Activated naive CD4-positive, alpha-beta T cell treated with anti-CD3 and anti-CD28 coated beads for 36 hours (primary cell): ENCODE results near the gene PRCD. TPM values are rescaled to one million over a fixed set of nuclear protein-coding genes. Genes with fewer than 3 reads are reported as not detected.

Experiments
- CTCF ChIA-PET: fragments of 350-600 bp; sonication (Branson Sonifier 250); formaldehyde crosslinking; loops from one replicate; lab custom pipeline; 2021; ENCODE audit warnings: antibody characterized with exemption; lab: Charles Lee
- DNase-seq: peaks from one replicate; pipeline ENCODE4 v3.0.0-alpha.2; 2020
- H3K27ac Mint-ChIP-seq: one replicate; pipeline ENCODE4 v1.8.0; 2021; ENCODE audit warnings: mild to moderate bottlenecking, mixed read lengths
- H3K27me3 Mint-ChIP-seq: one replicate; pipeline ENCODE4 v1.8.0; 2021; ENCODE audit warnings: low read depth, mixed read lengths
- H3K36me3 Mint-ChIP-seq: one replicate; pipeline ENCODE4 v1.8.0; 2021; ENCODE audit warnings: low read depth, mixed read lengths
- H3K4me1 Mint-ChIP-seq: one replicate; pipeline ENCODE4 v1.8.0; 2021; ENCODE audit warnings: low read depth, mixed read lengths
- H3K4me3 Mint-ChIP-seq: one replicate; pipeline ENCODE4 v1.8.0; 2021; ENCODE audit warnings: mild to moderate bottlenecking, moderate library complexity, mixed read lengths
- H3K9me3 Mint-ChIP-seq: one replicate; pipeline ENCODE4 v1.8.0; 2021; ENCODE audit warnings: mixed read lengths
- intact Hi-C: fragments of 100-400 bp; cut with micrococcal nuclease; formaldehyde crosslinking; loops from one replicate; pipeline ENCODE4 v1.15.1; 2023
- total RNA-seq, 2 experiments: library from RNA; stranded (reverse); gene quantifications; one replicate each; pipeline ENCODE4 v1.2.3, GENCODE V29; 2021

The PRCD gene
- total RNA-seq, result not detected

DNA sequence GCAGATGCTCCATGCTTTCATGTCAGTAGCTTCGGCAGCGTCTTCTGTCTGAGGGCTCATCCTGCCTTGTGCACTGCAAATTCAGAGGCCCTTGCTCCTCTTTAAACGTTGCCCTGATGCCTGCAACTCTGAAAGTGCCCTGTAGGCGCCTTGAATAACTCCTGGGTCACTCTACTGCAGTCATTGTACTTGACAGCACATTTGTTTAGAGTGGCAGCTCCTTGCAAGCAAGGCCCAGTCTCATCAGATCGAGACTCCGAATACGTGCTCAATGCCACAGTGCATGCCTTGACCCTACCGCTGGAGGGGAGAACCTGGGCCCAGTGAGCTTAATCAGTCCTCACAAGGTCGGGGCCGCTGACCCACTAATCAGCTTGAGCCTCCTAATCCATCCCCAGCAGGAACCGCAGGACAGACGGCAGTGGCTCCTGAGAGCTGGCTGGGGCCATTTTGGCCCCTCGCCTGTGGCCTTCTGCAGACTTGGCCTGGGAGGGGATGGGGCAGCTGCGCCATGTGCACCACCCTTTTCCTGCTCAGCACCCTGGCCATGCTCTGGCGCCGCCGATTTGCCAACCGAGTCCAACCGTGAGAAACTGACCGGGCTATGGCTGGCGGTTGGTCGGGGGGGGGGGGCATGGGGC lies at the start of gene PRCD:
Gene PRCD (plus strand): TSS at position 414 of the 641 bp plus-strand sequence. CDS start 98 bp downstream, at position 512.
- Mint-ChIP-seq H3K4me3 (no peak within 1 kb of the TSS), H3K9me3 (no peaks in the 10 kb centered on the region), H3K27me3 (peaks cover 29% of the 10 kb centered on the region), H3K4me1 (no peaks in the 10 kb centered on the region), H3K36me3 (no peaks in the 10 kb centered on the region), H3K27ac (no peak within 1 kb of the TSS)
- DNase-seq, result no peak
- intact Hi-C loops, result no loop called here
- CTCF ChIA-PET, result interaction anchor here (0.6 to 1.4 kb wide), 3 partner anchors 11 to 18 kb away, joined by 3 to 9 read pairs (median 5); no protein-coding TSS in a partner anchor

GRCh38 chr17:76490112-76490710 lies 49.6 kb upstream of the PRCD start:
- H3K27ac Mint-ChIP-seq, result no peak overlapping the region
- intact Hi-C loops, result no loop called here
- H3K9me3 Mint-ChIP-seq, result no peaks in the 10 kb centered on the region
- peaks cover 28% of the 10 kb centered on the region for H3K4me1 Mint-ChIP-seq
- no peak overlapping the region for H3K4me3 Mint-ChIP-seq
- no peak for DNase-seq
- CTCF ChIA-PET, result interaction anchor here (0.5 to 2.3 kb wide), 5 partner anchors 9 to 93 kb away, joined by 3 to 6 read pairs (median 4); no protein-coding TSS in a partner anchor
- peaks cover 3% of the 10 kb centered on the region for H3K36me3 Mint-ChIP-seq
- no peaks in the 10 kb centered on the region for H3K27me3 Mint-ChIP-seq

DNA sequence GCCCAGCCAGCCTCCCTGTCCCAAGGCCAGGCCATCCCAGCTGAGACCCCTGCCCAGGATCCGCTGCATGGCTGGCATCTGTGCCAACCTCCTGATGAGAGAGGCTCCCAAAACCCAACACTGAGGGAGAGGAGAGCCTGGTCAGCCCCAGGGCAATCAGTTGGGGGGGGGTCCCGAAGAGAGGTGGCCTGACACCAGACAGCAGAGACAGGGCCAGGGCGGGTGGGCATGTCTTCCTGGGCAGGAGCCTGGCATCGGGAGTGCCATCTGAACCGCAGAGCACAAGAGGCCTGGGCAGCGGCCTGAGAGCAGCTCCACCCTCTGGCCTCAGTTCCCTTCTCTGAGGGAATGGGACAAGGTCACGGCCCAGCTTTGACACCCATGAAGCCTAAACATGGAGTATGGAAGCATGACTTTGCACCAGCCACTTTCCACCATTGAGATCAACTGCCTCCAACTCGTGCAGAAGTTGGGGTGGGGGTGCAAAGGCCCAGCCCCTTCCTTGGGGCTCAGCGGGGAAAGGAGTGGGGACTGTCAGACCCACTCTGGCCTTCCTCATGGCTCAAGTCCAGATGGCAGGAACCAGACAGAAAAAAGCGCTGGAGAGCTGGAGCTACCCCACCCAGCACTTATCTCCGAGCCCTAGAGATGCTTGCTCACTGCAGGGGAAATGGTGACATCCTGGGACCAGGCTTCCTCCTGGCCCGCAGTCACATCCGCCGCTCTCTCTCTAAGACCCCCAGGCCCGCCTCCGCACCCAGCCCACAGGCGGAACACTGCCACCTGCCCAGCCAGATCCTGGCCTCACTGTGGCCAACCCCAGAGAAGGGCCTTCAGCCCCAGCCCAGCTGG lies 48.3 kb upstream of the PRCD start:
- Mint-ChIP-seq H3K4me3 (no peak overlapping the region), H3K27ac (no peak overlapping the region), H3K4me1 (peaks cover 30% of the 10 kb centered on the region), H3K9me3 (no peaks in the 10 kb centered on the region), H3K36me3 (peaks cover 3% of the 10 kb centered on the region), H3K27me3 (no peaks in the 10 kb centered on the region)
- peak; percentile 15 for DNase-seq
- CTCF ChIA-PET, result interaction anchor here (0.7 to 2.3 kb wide), 6 partner anchors 11 to 94 kb away, joined by 4 to 6 read pairs (median 4); partner anchors contain the start of gene AANAT
- intact Hi-C loops, result no loop called here

GRCh38 chr17:76492123-76492988 lies 47.5 kb upstream of the PRCD start:
- no peaks in the 10 kb centered on the region for H3K27me3 Mint-ChIP-seq
- peaks cover 31% of the 10 kb centered on the region for H3K4me1 Mint-ChIP-seq
- intact Hi-C loops, result no loop called here
- H3K27ac Mint-ChIP-seq, result peak overlapping the region; percentile 77
- CTCF ChIA-PET, result interaction anchor here (0.7 to 2.3 kb wide), 9 partner anchors 10 to 132 kb away, joined by 3 to 11 read pairs (median 5); partner anchors contain the start of genes AANAT and RHBDF2
- H3K4me3 Mint-ChIP-seq, result peak overlapping the region; percentile 58
- DNase-seq, result peak; percentile 56
- peaks cover 3% of the 10 kb centered on the region for H3K36me3 Mint-ChIP-seq
- no peaks in the 10 kb centered on the region for H3K9me3 Mint-ChIP-seq

GRCh38 chr17:76492989-76493501 lies 46.8 kb upstream of the PRCD start:
- peak overlapping the region; percentile 77 for H3K27ac Mint-ChIP-seq
- peaks cover 31% of the 10 kb centered on the region for H3K4me1 Mint-ChIP-seq
- intact Hi-C loops, result loop anchor here (1.0 kb wide), 1 partner anchor 8 kb away; the partner anchor contains the start of gene RHBDF2
- peak overlapping the region; percentile 58 for H3K4me3 Mint-ChIP-seq
- DNase-seq, result peak; percentile 83
- H3K36me3 Mint-ChIP-seq, result no peaks in the 10 kb centered on the region
- H3K27me3 Mint-ChIP-seq, result no peaks in the 10 kb centered on the region
- CTCF ChIA-PET, result interaction anchor here (0.9 to 2.1 kb wide), 8 partner anchors 9 to 131 kb away, joined by 3 to 11 read pairs (median 5); partner anchors contain the start of genes AANAT and RHBDF2
- H3K9me3 Mint-ChIP-seq, result no peaks in the 10 kb centered on the region

- H3K36me3 Mint-ChIP-seq, result no peaks in the 10 kb centered on the region
- H3K9me3 Mint-ChIP-seq, result no peaks in the 10 kb centered on the region
- H3K4me3 Mint-ChIP-seq, result peak overlapping the region; percentile 58
- H3K27me3 Mint-ChIP-seq, result no peaks in the 10 kb centered on the region
- intact Hi-C loops, result loop anchor here (1.0 kb wide), 1 partner anchor 8 kb away; the partner anchor contains the start of gene RHBDF2
- peak overlapping the region; percentile 77 for H3K27ac Mint-ChIP-seq
- H3K4me1 Mint-ChIP-seq, result peaks cover 34% of the 10 kb centered on the region
- DNase-seq, result peak; percentile 40
- CTCF ChIA-PET, result interaction anchor here (1.2 to 2.1 kb wide), 7 partner anchors 8 to 131 kb away, joined by 3 to 11 read pairs (median 5); partner anchors contain the start of genes AANAT and RHBDF2
Observed at GRCh38 chr17:76493505-76494167, 46.2 kb upstream of the PRCD start.

- Mint-ChIP-seq H3K4me3 (no peak overlapping the region), H3K36me3 (no peaks in the 10 kb centered on the region), H3K4me1 (peaks cover 52% of the 10 kb centered on the region), H3K27me3 (no peaks in the 10 kb centered on the region), H3K27ac (no peak overlapping the region), H3K9me3 (no peaks in the 10 kb centered on the region)
- DNase-seq, result no peak
- intact Hi-C loops, result no loop called here
- CTCF ChIA-PET, result interaction anchor here (1.1 kb wide), 1 partner anchor 29 kb away, joined by 8 read pairs; the partner anchor contains the start of gene AANAT
Observed at GRCh38 chr17:76495663-76496400, 44.0 kb upstream of the PRCD start.

DNA sequence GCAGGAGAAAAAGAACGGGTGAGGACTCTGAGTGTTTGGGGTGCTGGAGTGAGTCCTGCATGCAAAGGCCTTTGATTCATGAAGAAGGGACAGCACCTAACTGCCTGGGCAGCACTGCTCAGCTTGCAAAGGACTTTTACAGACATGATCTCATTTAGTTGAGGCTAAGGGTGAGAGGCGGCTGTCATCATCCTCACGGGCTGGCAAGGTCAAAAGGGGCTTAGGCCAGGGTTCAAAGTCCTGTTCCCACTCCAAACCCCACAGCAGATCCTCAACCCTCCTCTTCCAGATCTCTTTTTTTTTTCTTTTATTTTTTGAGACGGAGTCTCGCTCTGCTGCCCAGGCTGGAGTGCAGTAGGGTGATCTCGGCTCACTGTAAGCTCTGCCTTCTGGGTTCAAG lies 43.4 kb upstream of the PRCD start:
- CTCF ChIA-PET, result interaction anchor here (0.7 to 1.1 kb wide), 2 partner anchors 29 to 43 kb away, joined by 3 to 8 read pairs; partner anchors contain the start of genes AANAT and UBE2O
- H3K27me3 Mint-ChIP-seq, result no peaks in the 10 kb centered on the region
- no peaks in the 10 kb centered on the region for H3K9me3 Mint-ChIP-seq
- intact Hi-C loops, result no loop called here
- H3K4me1 Mint-ChIP-seq, result peaks cover 53% of the 10 kb centered on the region
- no peaks in the 10 kb centered on the region for H3K36me3 Mint-ChIP-seq
- no peak overlapping the region for H3K27ac Mint-ChIP-seq
- DNase-seq, result no peak
- no peak overlapping the region for H3K4me3 Mint-ChIP-seq

DNA sequence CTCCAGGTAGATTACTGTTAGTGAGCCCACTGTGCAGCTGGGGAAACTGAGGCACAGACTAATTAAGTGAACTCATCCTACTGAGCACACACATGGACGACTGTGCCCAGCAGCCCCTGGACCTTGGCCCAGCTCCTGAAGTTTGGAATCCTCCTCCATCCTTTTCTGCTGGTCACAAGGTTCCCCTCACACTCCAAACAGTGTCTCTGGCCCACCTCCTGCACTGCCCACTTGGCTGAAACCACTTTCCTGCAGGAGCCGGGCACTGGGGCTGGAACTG lies 42.2 kb upstream of the PRCD start:
- H3K36me3 Mint-ChIP-seq, result no peaks in the 10 kb centered on the region

More for the DNA sequence above, 42.2 kb upstream of the PRCD start:
- peaks cover 47% of the 10 kb centered on the region for H3K4me1 Mint-ChIP-seq
- no peak for DNase-seq
- intact Hi-C loops, result no loop called here
- no peak overlapping the region for H3K27ac Mint-ChIP-seq
- CTCF ChIA-PET, result interaction anchor here (0.5 to 1.9 kb wide), 3 partner anchors 31 to 48 kb away, joined by 3 to 6 read pairs (median 3); partner anchors contain the start of gene AANAT
- H3K4me3 Mint-ChIP-seq, result no peak overlapping the region
- no peaks in the 10 kb centered on the region for H3K9me3 Mint-ChIP-seq
- no peaks in the 10 kb centered on the region for H3K27me3 Mint-ChIP-seq
